Heart left ventricle (tissue), 16 donors: ENCODE results near the gene DCLK3. TPM values are rescaled to one million over a fixed set of nuclear protein-coding genes. Genes with fewer than 3 reads are reported as not detected.

ENCODE experiments used
- ATAC-seq, 4 donors: fragments of 200-7000 bp; cut with Tn5 transposase; one replicate each; pipeline ENCODE4 v1.9.1; 2020 to 2022; ENCODE audit warnings: moderate library complexity in 4 of 4, mild to moderate bottlenecking in 3 of 4, moderate number of reproducible peaks in 1 of 4
- DNase-seq, 5 donors: peaks; one replicate each; pipeline ENCODE4 v3.0.0-alpha.2; 2020
- H3K27ac ChIP-seq, 12 donors: fragments of 200-600 bp; sonication (generic) in 4 of 12; one replicate each; pipeline versions ENCODE4 v1.5.0 to v1.8.0; 2016 to 2022; ENCODE audit warnings: mild to moderate bottlenecking in 2 of 12
- H3K27me3 ChIP-seq, 9 donors: fragments of 200-600 bp; sonication (generic) in 2 of 9; one replicate each; pipeline versions ENCODE4 v1.5.1 to v1.8.0; 2016 to 2022; ENCODE audit warnings: mild to moderate bottlenecking in 3 of 9
- H3K36me3 ChIP-seq, 9 donors: fragments of 200-600 bp; sonication (generic) in 2 of 9; one replicate each; pipeline versions ENCODE4 v1.5.0 to v1.8.0; 2018 to 2022; ENCODE audit warnings: mild to moderate bottlenecking in 2 of 9
- H3K4me1 ChIP-seq, 12 donors: fragments of 200-600 bp; sonication (generic) in 4 of 12; one replicate each; pipeline versions ENCODE4 v1.5.0 to v1.8.0; 2016 to 2022; ENCODE audit warnings: mild to moderate bottlenecking in 3 of 12
- H3K4me3 ChIP-seq, 12 donors: fragments of 200-600 bp; sonication (generic) in 4 of 12; one replicate each; pipeline versions ENCODE4 v1.5.0 to v1.8.0; 2017 to 2022; ENCODE audit warnings: mild to moderate bottlenecking in 9 of 12, moderate library complexity in 4 of 12
- H3K9me3 ChIP-seq, 12 donors: fragments of 200-600 bp; sonication (generic) in 4 of 12; one replicate each; pipeline versions ENCODE4 v1.5.0 to v1.8.0; 2016 to 2022; ENCODE audit warnings: mild to moderate bottlenecking in 1 of 12
- POLR2A ChIP-seq, 2 donors: fragments of 450-650 bp; IDR thresholded peaks; one replicate each; pipeline ENCODE4 v1.6.1; 2017; ENCODE audit warnings: antibody characterized with exemption in 2 of 2, mild to moderate bottlenecking in 2 of 2, moderate library complexity in 2 of 2
- WGBS, 4 donors: extraction: QIAGEN DNeasy Blood & Tissue Kit in 2 of 4; methylation state at CpG; one replicate each; pipeline versions ENCODE4 v1.1.5 to v1.1.7; 2013 to 2018; 5-methylcytosine and 5-hydroxymethylcytosine counted together
- intact Hi-C, 10 donors: fragments of 100-400 bp; cut with DNase I; formaldehyde crosslinking; loops; one replicate each; pipeline versions ENCODE4 v1.11.1 to v1.14.2; 2022
- polyA plus RNA-seq, 2 donors: library from polyadenylated mRNA; stranded (reverse); fragments of 200-250 nt; gene quantifications; one replicate each; pipeline ENCODE4 v1.2.3, GENCODE V29; 2013
- total RNA-seq, 9 donors: library from RNA; depleted of rRNA in 2 of 9; stranded (reverse); fragments of >200 nt in 2 of 9; fragmentation: NEBNext Ultra II Directional in 3 of 9; extraction: Animal tissue kit (Norgen Biotek cat#: 25700) in 3 of 9; gene quantifications; one replicate each; pipeline versions ENCODE4 v1.1.0 to v1.2.4, GENCODE V29; 2016 to 2023
- TF ChIP-seq, protein P1 (sequence below), 12 donors: fragments of 200-600 bp; sonication (generic) in 4 of 12; IDR thresholded peaks; one replicate each; pipeline versions ENCODE4 v1.5.0 to v1.8.0; 2018 to 2022; ENCODE audit warnings: antibody characterized with exemption in 12 of 12, mild to moderate bottlenecking in 5 of 12
- donor health status: ischemic (EF 13 %, LVEDD 7.1; RV severe dilation, severe dysfunction).
- donor health status: healthy with polysubstance abuse.
- donor health status: DM: no; HTN: yes; CAD: no.
- donor health status: DM: no; HTN: no; CAD: no.
- donor health status: ischemic (EF 25% LVEDD 6.9; RV normal size, moderate dysfunction).
- donor health status: ischemic (EF 25% LVEDD 5.7; RV mildly dilated, moderate dysfunction).
- donor health status: healthy.
- donor health status: DM: yes; HTN: yes; CAD: no.
- donor health status: ischemic (EF 35%, LVEDD 5.7; RV mildly dilated, moderate dysfunction).
- donor health status: nonischemic (EF 11% LVEDD 7.7; RV severe dilation, severe dysfunction).
- donor health status: DM: yes; HTN: yes; CAD: no.
- donor health status: PGD.
- donor health status: ischemic (EF 29% LVEDD 5.4; RV normal size, mild dysfunction).
- donor health status: nonischemic (EF 23%, LVEDD 6.1; RV moderate dilation, normal function).

DCLK3 gene
- total and polyA plus RNA-seq, 11 donors, result 0.08 to 0.48 (median 0.15) TPM; not detected in 1

DNA sequence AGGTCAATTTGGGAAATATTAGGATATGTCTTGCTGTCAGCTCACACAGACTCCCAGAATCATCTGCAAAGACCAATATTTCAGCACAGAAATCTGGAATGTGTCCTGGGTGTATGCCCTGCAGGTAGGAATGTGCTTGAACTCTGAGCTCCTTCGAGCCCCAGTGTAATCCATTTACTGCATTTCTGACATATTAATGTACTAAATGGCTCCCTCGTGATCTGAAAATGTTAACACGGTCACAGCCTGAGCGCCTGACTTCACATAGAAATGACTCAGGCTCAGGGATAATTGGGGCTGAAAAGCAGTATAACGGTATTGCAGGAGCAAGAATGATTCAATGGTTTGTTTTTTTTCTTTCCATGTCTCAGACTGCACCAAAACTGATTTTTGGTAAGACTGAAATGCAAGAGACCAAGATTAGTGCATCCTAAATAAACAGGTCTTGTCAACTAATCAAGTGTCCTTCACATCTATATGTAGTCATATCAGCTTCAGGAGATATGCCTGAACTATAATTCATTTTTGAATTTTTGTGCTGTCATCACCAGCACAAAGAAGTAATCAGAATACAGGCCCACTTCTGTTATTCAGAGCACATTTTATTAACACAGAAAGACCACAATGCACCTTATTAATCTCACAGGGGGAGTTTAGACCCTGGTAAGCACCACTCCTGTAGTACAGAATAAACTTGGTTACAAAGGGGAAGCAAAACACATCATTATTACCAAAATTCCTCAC lies 49.8 kb downstream of the DCLK3 start:
- no peaks in the 10 kb centered on the region for H3K4me1 ChIP-seq
- intact Hi-C loops, result no loop called here
- DNase-seq, result no peak
- no peaks in the 10 kb centered on the region for H3K9me3 ChIP-seq
- H3K4me3 ChIP-seq, result no peak overlapping the region
- H3K27me3 ChIP-seq, result no peaks in the 10 kb centered on the region
- TF ChIP-seq POLR2A (IDR thresholded peaks at IDR 0.05), result no peak
- TF ChIP-seq, protein P1, sequence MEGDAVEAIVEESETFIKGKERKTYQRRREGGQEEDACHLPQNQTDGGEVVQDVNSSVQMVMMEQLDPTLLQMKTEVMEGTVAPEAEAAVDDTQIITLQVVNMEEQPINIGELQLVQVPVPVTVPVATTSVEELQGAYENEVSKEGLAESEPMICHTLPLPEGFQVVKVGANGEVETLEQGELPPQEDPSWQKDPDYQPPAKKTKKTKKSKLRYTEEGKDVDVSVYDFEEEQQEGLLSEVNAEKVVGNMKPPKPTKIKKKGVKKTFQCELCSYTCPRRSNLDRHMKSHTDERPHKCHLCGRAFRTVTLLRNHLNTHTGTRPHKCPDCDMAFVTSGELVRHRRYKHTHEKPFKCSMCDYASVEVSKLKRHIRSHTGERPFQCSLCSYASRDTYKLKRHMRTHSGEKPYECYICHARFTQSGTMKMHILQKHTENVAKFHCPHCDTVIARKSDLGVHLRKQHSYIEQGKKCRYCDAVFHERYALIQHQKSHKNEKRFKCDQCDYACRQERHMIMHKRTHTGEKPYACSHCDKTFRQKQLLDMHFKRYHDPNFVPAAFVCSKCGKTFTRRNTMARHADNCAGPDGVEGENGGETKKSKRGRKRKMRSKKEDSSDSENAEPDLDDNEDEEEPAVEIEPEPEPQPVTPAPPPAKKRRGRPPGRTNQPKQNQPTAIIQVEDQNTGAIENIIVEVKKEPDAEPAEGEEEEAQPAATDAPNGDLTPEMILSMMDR (IDR thresholded peaks at IDR 0.05), result no peak
- no peak overlapping the region for H3K27ac ChIP-seq
- no peaks in the 10 kb centered on the region for H3K36me3 ChIP-seq
- ATAC-seq, result no peak
- WGBS, 4 donors, result 75 to 86% (median 83%) methylated on average over 5 of the region's 5 CpGs

DNA sequence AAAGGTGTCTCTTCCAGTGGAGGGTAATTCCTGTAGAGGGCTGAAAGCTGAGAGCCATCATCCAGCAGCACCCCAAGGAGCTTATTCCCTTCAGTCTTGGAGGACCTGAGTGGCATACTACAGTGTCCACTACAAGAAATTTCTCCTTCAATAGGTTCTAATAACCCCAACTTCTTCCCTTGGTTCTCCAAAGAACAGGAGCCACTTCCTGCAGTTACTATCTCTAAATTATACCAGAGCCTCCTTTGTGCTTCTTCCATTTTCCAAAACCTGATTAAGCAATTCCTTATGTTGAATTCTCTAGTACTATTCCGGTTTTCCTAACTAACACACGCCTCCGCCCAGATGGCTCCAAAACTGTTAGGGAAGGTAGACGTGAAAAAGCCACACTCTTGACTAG lies 50.4 kb downstream of the DCLK3 start:
- H3K4me1 ChIP-seq, result no peaks in the 10 kb centered on the region
- no peak overlapping the region for H3K27ac ChIP-seq
- no peaks in the 10 kb centered on the region for H3K36me3 ChIP-seq
- ATAC-seq, result no peak
- TF ChIP-seq POLR2A (IDR thresholded peaks at IDR 0.05), result no peak
- TF ChIP-seq, protein P1 (IDR thresholded peaks at IDR 0.05), result no peak
- DNase-seq, result no peak
- intact Hi-C loops, result no loop called here
- H3K4me3 ChIP-seq, result no peak overlapping the region
- whole genome bisulfite sequencing, 4 donors, result 92 to 97% (median 96%) methylated on average over 4 of the region's 4 CpGs
- no peaks in the 10 kb centered on the region for H3K9me3 ChIP-seq
- no peaks in the 10 kb centered on the region for H3K27me3 ChIP-seq

DNA sequence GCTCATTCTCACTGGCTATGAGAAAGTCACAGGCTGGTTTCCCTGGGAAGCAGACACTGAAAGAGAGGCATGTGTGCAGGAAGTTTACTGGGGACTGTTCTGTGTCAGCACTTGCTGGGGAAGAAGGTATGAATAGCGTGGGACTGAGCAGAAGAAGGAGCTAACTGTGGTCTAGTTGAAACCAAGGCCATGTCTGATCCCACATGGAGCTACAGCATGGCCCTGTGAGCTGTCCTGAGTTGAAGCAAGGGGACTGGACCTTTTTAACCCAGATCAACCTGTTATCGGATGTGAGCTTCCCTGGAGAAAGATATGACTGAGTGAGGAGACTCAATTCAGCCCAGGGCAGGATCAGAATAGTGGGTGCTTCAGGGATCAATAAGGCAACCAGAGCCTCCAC lies 53.7 kb downstream of the DCLK3 start:
- intact Hi-C loops, result no loop called here
- Histone ChIP-seq H3K4me1 (peaks cover 0 to 5% (median 0%) of the 10 kb centered on the region in 12 donors), H3K4me3 (no peak overlapping the region), H3K9me3 (no peaks in the 10 kb centered on the region), H3K27ac (no peak overlapping the region), H3K27me3 (no peaks in the 10 kb centered on the region), H3K36me3 (no peaks in the 10 kb centered on the region)
- DNase-seq, result no peak
- TF ChIP-seq POLR2A (IDR thresholded peaks at IDR 0.05), result no peak
- TF ChIP-seq, protein P1 (IDR thresholded peaks at IDR 0.05), result no peak
- WGBS, 4 donors, result 42 to 68% (median 56%) methylated on average over 2 of the region's 2 CpGs
- no peak for ATAC-seq

DNA sequence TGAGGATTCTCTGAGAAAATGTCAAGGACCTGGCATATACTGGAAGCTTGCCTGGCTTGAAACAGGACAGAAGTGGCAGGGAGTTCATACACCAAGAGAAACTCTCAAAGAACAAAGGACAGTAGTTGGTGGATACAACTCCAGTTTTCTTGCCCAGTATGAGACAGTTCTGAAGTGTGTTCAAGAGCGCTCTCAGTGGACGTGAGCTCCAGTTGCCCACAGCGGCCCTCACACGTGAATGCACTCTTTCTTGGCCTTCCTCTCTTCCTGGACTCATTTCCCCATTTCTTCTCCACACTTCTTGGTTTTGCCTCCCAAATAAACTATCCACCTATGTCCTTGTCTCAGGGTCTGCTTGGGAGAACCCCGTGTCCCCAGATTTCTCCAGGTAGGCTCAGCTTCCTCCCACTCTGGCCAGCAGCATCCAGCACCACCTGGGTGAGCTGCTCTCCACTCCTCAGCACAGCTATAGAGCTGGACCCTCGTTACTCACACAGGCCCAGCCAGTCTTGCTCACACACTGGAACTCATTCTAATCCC lies 54.5 kb downstream of the DCLK3 start:
- TF ChIP-seq POLR2A (IDR thresholded peaks at IDR 0.05), result no peak
- no peak for ATAC-seq
- 91 to 95% (median 93%) methylated on average over 6 of the region's 6 CpGs for WGBS, 4 donors
- Histone ChIP-seq H3K4me1 (peaks cover 0 to 5% (median 0%) of the 10 kb centered on the region in 12 donors), H3K27ac (no peak overlapping the region), H3K27me3 (no peaks in the 10 kb centered on the region), H3K9me3 (no peaks in the 10 kb centered on the region), H3K4me3 (no peak overlapping the region), H3K36me3 (no peaks in the 10 kb centered on the region)
- no peak for DNase-seq
- intact Hi-C loops, result no loop called here
